Right lobe of liver (tissue), 6 donors: ENCODE data around the gene SYNGAP1. TPM values are rescaled to one million over a fixed set of nuclear protein-coding genes. Genes with fewer than 3 reads are reported as not detected.

Source experiments
- ATAC-seq, 4 donors: fragments of 200-7000 bp; cut with Tn5 transposase; one replicate each; pipeline ENCODE4 v1.9.1; 2020; ENCODE audit warnings: mild to moderate bottlenecking in 4 of 4, moderate library complexity in 4 of 4
- DNase-seq, 3 donors: peaks; one replicate each; pipeline ENCODE4 v3.0.0-alpha.2; 2020
- H3K27ac ChIP-seq, 3 donors: fragments of 200-600 bp; one replicate each; pipeline ENCODE4 v1.8.0; 2022
- H3K27me3 ChIP-seq, 2 donors: fragments of 200-600 bp; one replicate each; pipeline ENCODE4 v1.8.0; 2022
- H3K36me3 ChIP-seq, 4 donors: fragments of 200-600 bp; sonication (generic) in 1 of 4; one replicate each; pipeline versions ENCODE4 v1.5.1 to v1.8.0; 2017 to 2022; ENCODE audit warnings: control low read depth in 1 of 4
- H3K4me1 ChIP-seq, 4 donors: fragments of 200-600 bp; sonication (generic) in 1 of 4; one replicate each; pipeline versions ENCODE4 v1.5.1 to v1.8.0; 2017 to 2022; ENCODE audit warnings: control low read depth in 1 of 4
- H3K4me3 ChIP-seq, 3 donors: fragments of 200-600 bp; one replicate each; pipeline ENCODE4 v1.8.0; 2022
- H3K9me3 ChIP-seq, 4 donors: fragments of 200-600 bp; sonication (generic) in 1 of 4; one replicate each; pipeline versions ENCODE4 v1.5.1 to v1.8.0; 2017 to 2022; ENCODE audit warnings: control low read depth in 1 of 4
- CTCF ChIP-seq, 4 donors: fragments of 200-600 bp in 3 of 4; fragments of 450-650 bp in 1 of 4; IDR thresholded peaks; one replicate each; pipeline versions ENCODE4 v1.5.1 to v1.8.0; 2016 to 2022; ENCODE audit warnings: antibody characterized with exemption in 4 of 4, mild to moderate bottlenecking in 2 of 4
- POLR2A ChIP-seq: fragments of 450-650 bp; IDR thresholded peaks from one replicate; pipeline ENCODE4 v1.6.1; 2017; ENCODE audit warnings: antibody characterized with exemption, mild to moderate bottlenecking
- WGBS: methylation state at CpG from one replicate; pipeline ENCODE4 v1.1.6; 2018; ENCODE audit warnings: low coverage, low lambda C conversion rate; ENCODE audit not compliant: insufficient coverage; ENCODE audit errors: missing lambda C conversion rate; 5-methylcytosine and 5-hydroxymethylcytosine counted together
- intact Hi-C, 2 donors: fragments of 100-400 bp; cut with DNase I; formaldehyde crosslinking; loops; one replicate each; pipeline versions ENCODE4 v1.11.2 to v1.14.1; 2022
- total RNA-seq, 6 experiments: library from RNA; depleted of rRNA in 2 of 6; stranded (reverse); fragments of >200 nt in 2 of 6; fragmentation: NEBNext Ultra II Directional in 3 of 6; extraction: Animal tissue kit (Norgen Biotek cat#: 25700) in 3 of 6; gene quantifications; one replicate each; pipeline versions ENCODE4 v1.1.0 to v1.2.4, GENCODE V29; 2016 to 2023
- donor health status: DM: no; HTN: yes; CAD: no.
- donor health status: DM: no; HTN: no; CAD: no.
- donor health status: DM: no; HTN: no; CAD: no.
- donor health status: DM: no; HTN: yes; CAD: no.
- donor health status: DM: no; HTN: yes; CAD: no.

Gene SYNGAP1
- total RNA-seq, 6 experiments from 2014 or later = 1.8 to 4.1 (median 2.8) TPM

- H3K27ac ChIP-seq = no peak overlapping the region
- H3K4me1 ChIP-seq = peaks cover 0 to 13% (median 3%) of the 10 kb centered on the region in 4 donors
- no peak for TF ChIP-seq POLR2A
- TF ChIP-seq CTCF (IDR thresholded peaks at IDR 0.05) = no peak
- no peaks in the 10 kb centered on the region for H3K27me3 ChIP-seq
- H3K9me3 ChIP-seq = no peaks in the 10 kb centered on the region
- intact Hi-C loops = no loop called here
- no peak overlapping the region for H3K4me3 ChIP-seq
- ATAC-seq (no peak), DNase-seq (no peak)
- WGBS = 52% methylated on average over 5 of the region's 6 CpGs
- peaks cover 0 to 3% (median under 1%) of the 10 kb centered on the region in 4 donors for H3K36me3 ChIP-seq
These were observed 852 bp downstream of the SYNGAP1 start for GRCh38 chr6:33420491-33421343.

- Histone ChIP-seq H3K27me3 (no peaks in the 10 kb centered on the region), H3K4me3 (no peak overlapping the region), H3K27ac (no peak overlapping the region), H3K4me1 (peaks cover 0 to 13% (median 0%) of the 10 kb centered on the region in 4 donors), H3K9me3 (no peaks in the 10 kb centered on the region), H3K36me3 (no peaks in the 10 kb centered on the region)
- 85% methylated on average over 2 of the region's 2 CpGs for WGBS
- intact Hi-C loops = no loop called here
- ATAC-seq = no peak
- no peak for DNase-seq
- TF ChIP-seq POLR2A = no peak
- TF ChIP-seq CTCF (IDR thresholded peaks at IDR 0.05) = no peak
These were observed 1.4 kb downstream of the SYNGAP1 start for GRCh38 chr6:33421344-33421643.

GRCh38 chr6:33423777-33424176 is 3.9 kb downstream of the SYNGAP1 start:
- H3K9me3 ChIP-seq = no peaks in the 10 kb centered on the region
- H3K36me3 ChIP-seq = no peaks in the 10 kb centered on the region
- peaks cover 0 to 6% (median 0%) of the 10 kb centered on the region in 4 donors for H3K4me1 ChIP-seq
- H3K27me3 ChIP-seq = no peaks in the 10 kb centered on the region
- intact Hi-C loops = no loop called here
- WGBS = 90% methylated on average over 1 of the region's 2 CpGs
- no peak overlapping the region for H3K27ac ChIP-seq
- no peak overlapping the region for H3K4me3 ChIP-seq
- ATAC-seq = no peak
- DNase-seq = no peak
- no peak for TF ChIP-seq POLR2A
- TF ChIP-seq CTCF (IDR thresholded peaks at IDR 0.05) = no peak

GRCh38 chr6:33424855-33425667 is 5.2 kb downstream of the SYNGAP1 start:
- H3K9me3 ChIP-seq = no peaks in the 10 kb centered on the region
- peak overlapping the region; percentile 74 to 87 (median 74) for H3K27ac ChIP-seq
- no peak for DNase-seq
- WGBS = 18% methylated on average over 12 of the region's 12 CpGs
- H3K4me1 ChIP-seq = peaks cover 0 to 13% (median 0%) of the 10 kb centered on the region in 4 donors
- no peaks in the 10 kb centered on the region for H3K36me3 ChIP-seq
- H3K27me3 ChIP-seq = no peaks in the 10 kb centered on the region
- intact Hi-C loops = no loop called here
- H3K4me3 ChIP-seq = peak overlapping the region; percentile 52 to 68 (median 66)
- TF ChIP-seq CTCF (IDR thresholded peaks at IDR 0.05) (no peak), POLR2A (no peak)
- ATAC-seq = peak in 2 of 4 donors; percentile 1
